ENCODE measurements around the gene TCAP.

The TCAP gene

DNA sequence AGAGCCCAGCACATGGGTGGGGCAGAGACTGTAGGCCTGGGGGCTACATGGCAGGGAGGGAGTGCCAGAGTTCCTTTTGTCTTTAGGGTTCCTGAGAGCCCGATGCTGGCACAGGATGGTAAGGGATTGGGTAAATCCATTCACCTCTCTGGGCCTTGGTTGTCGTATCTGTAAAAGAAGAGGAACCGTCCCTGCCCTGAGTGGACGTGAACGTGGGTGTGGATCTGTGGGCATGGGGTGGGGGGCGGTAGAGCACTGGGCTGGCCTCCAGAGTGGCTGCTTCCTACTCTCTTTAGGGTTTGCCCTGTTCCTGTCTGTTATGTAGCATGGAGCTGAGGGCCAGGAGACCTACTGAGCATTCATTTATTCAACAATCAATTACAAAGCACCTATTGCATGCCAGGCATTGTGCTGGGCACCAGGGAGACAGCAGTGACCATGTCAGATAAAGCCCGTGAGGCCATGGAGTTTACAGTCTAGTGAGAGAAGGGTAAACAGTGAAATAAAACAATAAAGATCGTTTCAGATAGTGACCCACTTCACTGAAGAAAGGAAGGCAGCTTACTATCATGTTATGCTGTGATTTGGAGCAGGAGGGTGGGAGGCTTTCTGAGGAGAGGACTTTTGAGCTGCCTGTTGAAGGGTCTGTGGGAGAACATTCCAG lies 13.1 kb upstream of the TCAP start:
- DNase-seq = no peak

- no peak for DNase-seq
These were observed 12.4 kb upstream of the TCAP start for GRCh38 chr17:39652587-39653315.

- no peak for DNase-seq
These were observed 11.9 kb upstream of the TCAP start for GRCh38 chr17:39653316-39653661.

DNA sequence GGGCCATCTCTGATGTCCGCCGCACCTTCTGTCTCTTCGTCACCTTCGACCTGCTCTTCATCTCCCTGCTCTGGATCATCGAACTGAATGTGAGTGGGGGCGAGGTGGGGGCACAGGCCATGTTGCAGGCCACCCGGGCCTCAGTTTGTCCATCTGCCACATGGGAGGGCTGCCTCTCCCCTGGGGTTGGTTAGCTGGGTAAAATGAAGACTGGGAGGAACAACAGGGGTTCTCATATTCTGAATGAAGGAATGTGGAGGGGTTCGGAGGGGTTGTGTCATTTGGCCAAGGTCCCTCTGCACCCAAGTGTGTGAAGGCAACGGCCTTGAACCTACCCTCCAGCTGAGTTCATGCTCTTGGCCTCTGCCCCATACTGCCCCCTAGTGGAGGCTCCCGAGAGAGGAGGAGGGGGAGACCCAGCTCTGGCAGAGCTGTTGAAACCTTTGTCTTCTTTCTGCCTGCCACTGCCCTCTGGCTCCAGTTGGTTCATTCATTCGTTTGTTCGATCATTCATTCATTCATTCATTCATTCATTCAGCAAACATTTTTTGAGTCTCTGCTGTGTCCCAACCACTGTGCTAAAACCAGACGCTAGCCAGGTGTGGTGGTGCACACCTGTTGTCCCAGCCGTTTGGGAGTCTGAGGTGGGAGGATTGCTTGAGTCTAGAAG lies 11.4 kb upstream of the TCAP start:
- peak; percentile 23 to 31 for DNase-seq

DNA sequence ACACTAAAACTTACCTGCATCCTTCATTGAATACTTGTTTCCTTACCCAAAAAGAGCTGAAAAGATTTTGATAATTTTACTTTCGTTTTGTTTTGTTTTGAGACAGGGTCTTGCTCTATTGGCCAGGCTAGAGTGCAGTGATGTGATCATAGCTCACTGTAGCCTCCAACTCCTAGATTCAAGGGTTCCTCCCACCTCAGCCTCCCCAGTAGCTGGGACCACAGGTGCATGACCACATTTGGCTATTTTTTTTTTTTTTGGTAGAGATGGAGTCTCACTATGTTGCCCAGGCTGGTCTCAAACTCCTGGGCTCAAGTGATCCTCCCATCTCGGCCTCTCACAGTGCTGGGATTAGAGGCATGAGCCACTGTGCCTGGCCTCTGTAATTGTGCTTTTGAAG lies 10.0 kb upstream of the TCAP start:
- DNase-seq = no peak

- no peak for DNase-seq
These were observed 6.8 kb upstream of the TCAP start for GRCh38 chr17:39658346-39658745.

- no peak for DNase-seq
These were observed 6.4 kb upstream of the TCAP start for GRCh38 chr17:39658760-39659159.

DNA sequence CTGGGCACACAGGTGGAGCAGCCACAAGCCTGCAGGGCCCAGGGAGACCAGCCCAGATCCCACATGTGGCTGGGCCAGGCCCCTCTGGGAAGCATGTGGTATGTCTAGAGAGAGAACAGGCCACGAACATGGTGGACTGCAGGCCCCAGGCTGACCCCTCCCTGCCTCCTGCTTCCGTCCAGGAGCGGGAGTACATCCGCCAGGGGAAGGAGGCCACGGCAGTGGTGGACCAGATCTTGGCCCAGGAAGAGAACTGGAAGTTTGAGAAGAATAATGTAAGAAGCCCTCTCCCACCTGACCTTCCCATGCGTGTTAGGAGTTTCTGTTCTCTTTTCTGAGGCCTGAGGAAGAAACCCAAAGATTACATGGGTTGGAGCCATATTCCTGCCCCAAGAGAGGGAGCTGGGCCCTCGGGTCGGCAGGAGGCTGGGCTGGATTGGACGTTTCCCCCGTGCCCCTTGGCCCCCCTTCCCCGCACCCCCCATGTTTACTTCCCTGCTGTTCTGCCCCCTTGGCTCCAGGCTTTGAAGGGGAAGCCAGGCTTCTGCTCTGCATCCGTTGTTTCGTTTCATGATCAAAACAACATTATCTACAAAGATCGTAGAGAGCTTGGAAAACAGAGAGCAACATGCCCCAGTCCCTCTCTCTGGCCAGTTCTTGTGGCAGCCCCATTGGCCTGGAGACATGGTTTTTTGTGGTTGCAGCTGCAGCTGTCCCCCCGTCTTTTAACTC lies 5.7 kb upstream of the TCAP start:
- no peak for DNase-seq

DNA sequence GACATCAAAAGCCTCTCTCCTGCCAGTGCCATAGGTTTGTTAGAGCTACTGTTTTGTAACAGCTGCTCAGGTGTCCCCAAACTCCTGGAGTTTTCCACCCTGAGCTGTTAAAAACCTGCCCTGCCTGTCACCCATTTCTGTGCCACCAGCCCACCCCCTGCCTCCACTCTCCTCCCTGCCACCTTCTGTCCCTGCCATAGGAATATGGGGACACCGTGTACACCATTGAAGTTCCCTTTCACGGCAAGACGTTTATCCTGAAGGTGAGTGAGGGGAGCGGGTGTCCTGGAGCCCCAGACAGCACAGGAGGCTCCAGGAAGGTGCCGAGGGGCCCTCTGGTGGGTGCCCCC lies 5.2 kb upstream of the TCAP start:
- DNase-seq = no peak

DNA sequence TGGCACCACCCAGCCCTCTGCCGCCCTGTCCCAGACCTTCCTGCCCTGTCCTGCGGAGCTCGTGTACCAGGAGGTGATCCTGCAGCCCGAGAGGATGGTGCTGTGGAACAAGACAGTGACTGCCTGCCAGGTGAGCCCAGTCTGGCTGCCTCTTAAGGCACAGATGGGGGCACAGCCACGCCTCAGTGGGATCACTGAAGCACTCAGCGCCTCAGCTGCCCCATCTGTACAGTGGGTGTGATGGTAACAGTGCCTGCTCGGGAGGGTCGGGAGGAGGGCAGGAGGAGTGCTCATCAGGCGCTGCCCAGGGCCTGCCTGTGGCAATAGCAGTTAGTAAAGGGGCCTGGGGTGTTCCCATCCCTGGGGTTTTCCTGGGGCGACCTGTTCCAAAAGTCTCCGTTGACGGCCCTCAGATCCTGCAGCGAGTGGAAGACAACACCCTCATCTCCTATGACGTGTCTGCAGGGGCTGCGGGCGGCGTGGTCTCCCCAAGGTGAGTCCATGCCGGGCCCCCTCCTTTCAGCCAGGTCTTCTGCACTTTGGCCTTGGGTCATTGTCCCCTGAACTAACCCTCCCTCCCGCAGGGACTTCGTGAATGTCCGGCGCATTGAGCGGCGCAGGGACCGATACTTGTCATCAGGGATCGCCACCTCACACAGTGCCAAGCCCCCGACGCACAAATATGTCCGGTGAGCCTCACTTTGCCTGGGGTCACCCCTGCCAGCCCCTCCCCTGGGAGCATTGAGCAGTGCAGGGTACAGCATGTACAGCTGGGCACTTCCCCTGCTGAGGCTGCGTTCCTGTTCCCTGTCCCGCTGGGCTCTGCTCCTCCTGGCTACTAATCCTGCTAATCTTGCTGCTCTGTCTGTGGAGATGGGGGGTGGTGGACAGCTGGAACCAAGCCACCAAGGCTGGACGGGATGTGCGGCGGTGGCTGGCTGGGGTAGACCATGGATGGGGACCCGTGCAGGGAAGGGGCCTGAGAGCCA lies 4.5 kb upstream of the TCAP start:
- DNase-seq = no peak

GRCh38 chr17:39661744-39662541 lies 3.2 kb upstream of the TCAP start:
- DNase-seq = no peak

- peak in 1 of 2 experiments; percentile 50 for DNase-seq
These were observed 2.4 kb upstream of the TCAP start for GRCh38 chr17:39662551-39663339.

DNA sequence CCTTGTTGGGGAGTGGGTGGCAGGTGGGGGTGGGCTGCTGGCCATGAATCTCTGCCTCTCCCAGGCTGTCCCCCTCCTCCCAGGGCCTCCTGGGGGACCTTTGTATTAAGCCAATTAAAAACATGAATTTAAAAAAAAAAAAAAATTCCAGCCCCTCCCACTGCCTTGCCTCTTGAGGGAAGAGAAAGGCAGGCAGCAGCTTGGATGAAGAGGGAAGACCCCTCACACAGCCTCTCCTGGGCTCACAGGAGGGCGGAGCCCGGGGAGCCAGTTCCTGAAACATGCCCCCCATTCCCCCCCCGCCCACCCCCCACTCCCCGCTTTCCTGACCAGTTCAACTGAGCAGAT lies 1.8 kb upstream of the TCAP start:
- no peak for DNase-seq

DNA sequence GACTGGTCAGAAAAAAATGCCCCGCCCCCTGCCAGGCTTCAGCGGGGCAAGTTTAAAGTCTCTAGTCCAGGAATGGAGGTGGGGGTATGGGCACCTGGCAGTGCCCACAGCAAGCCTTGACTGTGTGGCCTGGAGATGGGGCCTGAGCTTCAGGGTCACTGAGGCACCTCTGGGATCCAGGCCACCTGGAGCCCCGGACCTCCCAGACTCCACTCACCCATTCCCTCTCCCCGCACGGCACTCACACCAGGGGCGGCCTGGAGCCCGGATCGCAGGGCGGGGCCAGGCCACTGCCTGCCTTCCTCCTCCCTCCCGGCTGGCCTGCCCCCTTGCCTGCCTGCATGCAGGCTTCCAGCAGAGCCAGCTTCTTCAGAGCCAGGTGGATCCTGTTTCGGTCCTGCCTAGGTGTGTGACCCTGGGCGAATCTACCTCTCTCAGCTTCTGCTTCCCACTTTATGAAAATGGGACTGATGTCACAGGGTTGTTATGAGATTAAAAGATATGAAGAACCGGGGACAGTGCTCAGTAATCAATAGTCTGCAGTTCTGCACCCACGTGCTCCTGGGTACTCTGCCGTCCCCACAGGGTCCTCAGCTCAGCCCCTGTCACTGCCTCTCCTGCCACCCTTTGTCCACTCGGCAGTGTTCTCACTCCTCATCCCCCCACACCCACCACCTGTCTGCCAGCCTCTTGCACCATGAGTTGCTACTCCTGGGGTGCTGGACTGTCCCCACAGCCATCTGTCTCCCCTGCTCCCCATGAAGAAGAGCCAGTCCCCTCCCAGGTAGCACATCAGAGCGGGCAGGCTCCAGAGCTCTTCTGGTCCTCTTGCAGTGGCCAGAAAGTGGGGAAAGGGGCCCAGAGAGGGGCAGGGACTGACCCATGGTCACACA lies 1.2 kb upstream of the TCAP start:
- DNase-seq = no peak

DNA sequence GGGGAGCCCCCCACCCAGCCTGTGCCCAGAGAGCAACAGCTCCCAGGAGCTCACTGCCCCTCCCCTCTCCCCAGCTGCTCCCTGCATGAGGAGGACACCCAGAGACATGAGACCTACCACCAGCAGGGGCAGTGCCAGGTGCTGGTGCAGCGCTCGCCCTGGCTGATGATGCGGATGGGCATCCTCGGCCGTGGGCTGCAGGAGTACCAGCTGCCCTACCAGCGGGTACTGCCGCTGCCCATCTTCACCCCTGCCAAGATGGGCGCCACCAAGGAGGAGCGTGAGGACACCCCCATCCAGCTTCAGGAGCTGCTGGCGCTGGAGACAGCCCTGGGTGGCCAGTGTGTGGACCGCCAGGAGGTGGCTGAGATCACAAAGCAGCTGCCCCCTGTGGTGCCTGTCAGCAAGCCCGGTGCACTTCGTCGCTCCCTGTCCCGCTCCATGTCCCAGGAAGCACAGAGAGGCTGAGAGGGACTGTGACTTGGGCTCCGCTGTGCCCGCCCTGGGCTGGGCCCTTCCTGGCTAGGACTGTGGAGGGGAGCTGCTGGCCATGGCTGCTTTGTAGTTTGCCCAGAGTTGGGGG lies 584 bp downstream of the TCAP start:
- peak; percentile 33 to 67 for DNase-seq

DNA sequence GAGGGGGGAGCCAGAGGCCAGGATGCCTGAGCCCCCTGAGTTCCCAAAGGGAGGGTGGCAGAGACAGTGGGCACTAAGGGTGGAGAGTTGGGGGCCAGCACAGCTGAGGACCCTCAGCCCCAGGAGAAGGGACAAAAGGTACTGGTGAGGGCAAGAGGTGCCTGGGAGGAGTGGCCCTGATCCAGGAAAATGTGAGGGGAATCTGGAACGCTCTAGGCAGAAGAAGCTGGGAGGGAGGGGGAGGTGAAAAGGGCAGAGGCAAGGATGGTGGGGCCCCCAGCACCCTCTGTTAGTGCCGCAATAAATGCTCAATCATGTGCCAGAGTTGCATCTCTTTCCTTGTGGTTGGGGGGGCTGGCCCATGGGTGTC lies 1.1 kb downstream of the TCAP start:
- no peak for DNase-seq

GRCh38 chr17:39666601-39667261 lies 1.6 kb downstream of the TCAP start:
- DNase-seq = no peak

DNA sequence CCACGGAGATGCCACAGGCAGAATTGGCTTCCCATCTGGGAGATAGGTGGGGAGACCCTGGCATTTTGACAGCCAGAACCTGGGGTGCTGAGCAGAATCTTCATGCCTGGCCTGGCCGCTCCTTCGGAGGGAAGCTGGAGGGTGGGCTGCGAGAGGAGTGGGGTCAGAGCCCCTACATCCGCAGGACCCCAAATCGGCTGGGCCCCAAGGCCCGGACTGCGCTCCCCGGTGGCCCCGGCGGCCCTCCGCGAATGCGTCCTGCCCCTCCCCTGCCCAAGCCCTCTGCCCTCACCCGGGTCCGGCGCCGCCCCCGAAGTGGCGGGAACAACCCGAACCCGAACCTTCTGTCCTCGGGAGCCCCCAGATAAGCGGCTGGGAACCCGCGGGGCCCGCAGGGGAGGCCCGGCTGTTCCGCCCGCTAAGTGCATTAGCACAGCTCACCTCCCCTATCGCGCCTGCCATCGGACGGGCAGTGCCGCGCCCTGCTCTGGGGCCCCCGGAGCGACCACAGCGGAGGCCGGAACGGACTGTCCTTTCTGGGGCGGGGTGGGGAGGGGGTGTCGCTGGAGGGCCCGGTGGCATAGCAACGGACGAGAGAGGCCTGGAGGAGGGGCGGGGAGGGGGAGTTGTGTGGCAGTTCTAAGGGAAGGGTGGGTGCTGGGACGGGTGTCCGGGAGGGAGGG lies 2.3 kb downstream of the TCAP start:
- no peak for DNase-seq
